H9 (cell line): ENCODE measurements around the gene SSTR5. TPM values are rescaled to one million over a fixed set of nuclear protein-coding genes. Genes with fewer than 3 reads are reported as not detected.

Source experiments
- DNase-seq: peaks from one replicate; pipeline ENCODE4 v3.0.0-alpha.2; 2017
- H2AFZ ChIP-seq: one replicate; pipeline ENCODE4 v1.6.1; 2013; ENCODE audit warnings: mild to moderate bottlenecking, low read length, control low read depth, moderate library complexity
- H2AK5ac ChIP-seq: 2 replicates; pipeline ENCODE4 v1.6.1; 2013; ENCODE audit warnings: low read length, control low read depth, mixed read lengths; ENCODE audit not compliant: insufficient read length
- H2BK120ac ChIP-seq: one replicate; pipeline ENCODE4 v1.6.1; 2013; ENCODE audit warnings: low read depth, mild to moderate bottlenecking, low read length, control low read depth, inconsistent platforms; ENCODE audit not compliant: poor library complexity, severe bottlenecking
- H2BK12ac ChIP-seq: 2 replicates; pipeline ENCODE4 v1.6.1; 2013; ENCODE audit warnings: low read length, control low read depth, mixed read lengths, low read depth; ENCODE audit not compliant: insufficient read length
- H2BK15ac ChIP-seq: 2 replicates; pipeline ENCODE4 v1.6.1; 2013; ENCODE audit warnings: low read depth, low read length, control low read depth
- H2BK20ac ChIP-seq: one replicate; pipeline ENCODE4 v1.6.1; 2013; ENCODE audit warnings: low read depth, mild to moderate bottlenecking, low read length, control low read depth, inconsistent platforms; ENCODE audit not compliant: poor library complexity, severe bottlenecking
- H2BK5ac ChIP-seq: 2 replicates; pipeline ENCODE4 v1.6.1; 2013; ENCODE audit warnings: low read length, control low read depth, mixed read lengths; ENCODE audit not compliant: insufficient read length
- H3K14ac ChIP-seq: 2 replicates; pipeline ENCODE4 v1.6.1; 2013; ENCODE audit warnings: low read length, control low read depth; ENCODE audit not compliant: insufficient read depth
- H3K18ac ChIP-seq: 2 replicates; pipeline ENCODE4 v1.6.1; 2013; ENCODE audit warnings: low read depth, mild to moderate bottlenecking, mixed read lengths, low read length, control low read depth; ENCODE audit not compliant: insufficient read length
- H3K23ac ChIP-seq: 2 replicates; pipeline ENCODE4 v1.6.1; 2013; ENCODE audit warnings: low read length, control low read depth, mixed read lengths, low read depth; ENCODE audit not compliant: insufficient read length
- H3K23me2 ChIP-seq: 2 replicates; pipeline ENCODE4 v1.6.1; 2013; ENCODE audit warnings: low read depth, mild to moderate bottlenecking, mixed read lengths, low read length, control low read depth; ENCODE audit not compliant: insufficient read length, poor library complexity, severe bottlenecking
- H3K27ac ChIP-seq: 2 replicates; pipeline ENCODE4 v1.5.1; 2013; ENCODE audit warnings: low read length, control low read depth, mixed read lengths, low read depth; ENCODE audit not compliant: insufficient read length
- H3K27me3 ChIP-seq: 2 replicates; pipeline ENCODE4 v1.6.1; 2013; ENCODE audit warnings: low read length, control low read depth, inconsistent platforms; ENCODE audit not compliant: insufficient read depth
- H3K4ac ChIP-seq: 2 replicates; pipeline ENCODE4 v1.6.1; 2013; ENCODE audit warnings: low read depth, mild to moderate bottlenecking, control low read depth, inconsistent platforms, low read length, moderate library complexity
- H3K4me1 ChIP-seq: 2 replicates; pipeline ENCODE4 v1.6.1; 2013; ENCODE audit warnings: low read length, control low read depth, inconsistent platforms; ENCODE audit not compliant: insufficient read depth
- H3K4me2 ChIP-seq: 2 replicates; pipeline ENCODE4 v1.6.1; 2013; ENCODE audit warnings: low read length, control low read depth, mixed read lengths; ENCODE audit not compliant: insufficient read length, insufficient read depth
- H3K56ac ChIP-seq: 2 replicates; pipeline ENCODE4 v1.6.1; 2013; ENCODE audit warnings: low read depth, mild to moderate bottlenecking, mixed read lengths, low read length, control low read depth; ENCODE audit not compliant: insufficient read length
- H3K79me1 ChIP-seq: 2 replicates; pipeline ENCODE4 v1.6.1; 2013; ENCODE audit warnings: low read depth, mild to moderate bottlenecking, moderate library complexity, low read length, control low read depth, inconsistent platforms; ENCODE audit not compliant: insufficient read depth, poor library complexity, severe bottlenecking
- H3K79me2 ChIP-seq: 2 replicates; pipeline ENCODE4 v1.6.1; 2013; ENCODE audit warnings: low read length, control low read depth, inconsistent platforms; ENCODE audit not compliant: insufficient read depth
- H3K9ac ChIP-seq: 2 replicates; pipeline ENCODE4 v1.6.1; 2013; ENCODE audit warnings: low read length, control low read depth, mixed read lengths; ENCODE audit not compliant: insufficient read length; ENCODE audit errors: extremely low read depth
- H3K9me3 ChIP-seq: one replicate; pipeline ENCODE4 v1.6.1; 2013; ENCODE audit warnings: low read depth, low read length, inconsistent platforms; ENCODE audit not compliant: control insufficient read depth
- H3T11ph ChIP-seq: one replicate; pipeline ENCODE4 v1.6.1; 2013; ENCODE audit warnings: mild to moderate bottlenecking, low read length, control low read depth, inconsistent platforms
- H4K20me1 ChIP-seq: one replicate; pipeline ENCODE4 v1.6.1; 2013; ENCODE audit not compliant: control insufficient read depth, insufficient read length, insufficient read depth
- H4K5ac ChIP-seq: 2 replicates; pipeline ENCODE4 v1.6.1; 2013; ENCODE audit warnings: low read depth, mild to moderate bottlenecking, mixed read lengths, low read length, control low read depth; ENCODE audit not compliant: insufficient read length
- H4K8ac ChIP-seq: replicated peaks from 2 replicates; pipeline ENCODE4 v1.6.1; 2013; ENCODE audit warnings: low read length, control low read depth, mixed read lengths, low read depth; ENCODE audit not compliant: insufficient read length
- H4K91ac ChIP-seq: 2 replicates; pipeline ENCODE4 v1.6.1; 2013; ENCODE audit warnings: low read depth, mild to moderate bottlenecking, moderate library complexity, mixed read lengths, low read length, control low read depth; ENCODE audit not compliant: insufficient read length
- H3K27ac Mint-ChIP-seq, 3 experiments: 2 replicates in 2 of 3; 3 replicates in 1 of 3; pipeline ENCODE4 v1.8.0; 2020 to 2021; ENCODE audit warnings: mixed read lengths in 3 of 3, mild to moderate bottlenecking in 1 of 3, moderate library complexity in 1 of 3
- H3K27me3 Mint-ChIP-seq: 2 replicates; pipeline ENCODE4 v1.8.0; 2021; ENCODE audit warnings: low read depth, mild to moderate bottlenecking, moderate library complexity, mixed read lengths
- H3K36me3 Mint-ChIP-seq, 3 experiments: 2 replicates in 2 of 3; 3 replicates in 1 of 3; pipeline ENCODE4 v1.8.0; 2020 to 2021; ENCODE audit warnings: low read depth in 3 of 3, mixed read lengths in 3 of 3; ENCODE audit not compliant: insufficient read depth in 1 of 3
- H3K4me1 Mint-ChIP-seq, 2 experiments: 2 replicates each; pipeline ENCODE4 v1.8.0; 2020; ENCODE audit warnings: mixed read lengths in 2 of 2
- H3K4me3 Mint-ChIP-seq, 2 experiments: 2 replicates in 1 of 2; 3 replicates in 1 of 2; pipeline ENCODE4 v1.8.0; 2020 to 2021; ENCODE audit warnings: mild to moderate bottlenecking in 2 of 2, mixed read lengths in 2 of 2, moderate library complexity in 1 of 2
- H3K9me3 Mint-ChIP-seq, 2 experiments: 2 replicates in 1 of 2; 3 replicates in 1 of 2; pipeline ENCODE4 v1.8.0; 2020; ENCODE audit warnings: mild to moderate bottlenecking in 2 of 2, mixed read lengths in 2 of 2, moderate library complexity in 1 of 2
- WGBS: extraction: QIAGEN DNeasy Blood & Tissue Kit; methylation state at CpG from one replicate; pipeline ENCODE4 v1.1.7; 2013; ENCODE audit warnings: missing lambda C conversion rate, low lambda C conversion rate, mixed read lengths; ENCODE audit not compliant: insufficient read length; ENCODE audit errors: extremely low coverage; 5-methylcytosine and 5-hydroxymethylcytosine counted together
- total RNA-seq: library from RNA; stranded (reverse); gene quantifications from 2 replicates; pipeline ENCODE4 v1.2.1, GENCODE V29; 2021
- TF ChIP-seq, protein P1 (sequence below): fragments of 200-600 bp; sonication (generic); conservative IDR thresholded peaks from 3 replicates; pipeline ENCODE4 v1.8.0; 2021; ENCODE audit warnings: antibody characterized with exemption, mild to moderate bottlenecking

SSTR5 gene
- total RNA-seq, 1 experiment from 2014 or later, result 0.22 TPM

DNA sequence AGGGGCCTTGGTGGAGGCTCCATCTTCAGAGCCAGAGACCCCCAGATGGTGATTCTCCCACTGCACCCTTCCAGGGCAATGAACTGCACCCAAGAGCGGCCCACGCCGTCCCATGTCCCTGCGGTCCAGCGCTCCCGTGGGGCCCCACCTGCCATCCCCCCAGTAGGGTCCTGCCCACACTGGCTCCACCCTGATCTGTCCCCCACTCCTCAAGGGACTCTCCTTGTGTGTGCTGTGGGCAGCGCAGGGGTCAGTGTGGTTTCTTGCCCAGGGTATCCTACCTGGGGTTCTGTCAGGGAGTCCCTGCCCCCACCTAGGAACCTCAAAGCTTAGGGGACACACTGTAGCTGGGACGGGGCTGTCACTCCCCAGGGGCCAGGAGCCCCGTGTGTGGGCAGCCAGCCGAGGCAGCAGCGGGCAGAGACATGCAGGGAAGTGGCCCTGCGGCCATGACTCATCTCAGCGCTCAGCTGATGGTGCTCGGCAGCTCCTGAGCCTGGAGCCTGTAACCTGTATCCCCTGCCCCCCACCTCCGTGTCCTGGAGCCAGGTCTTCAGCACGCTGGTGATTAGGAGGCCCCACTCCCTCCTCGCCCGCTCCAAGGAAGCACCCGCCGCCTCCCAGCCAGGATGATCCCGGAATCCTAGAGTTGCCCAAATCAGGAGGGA, 35.7 kb upstream of the SSTR5 start:
- Histone ChIP-seq H4K91ac (no peak overlapping the region), H3K23ac (no peak overlapping the region), H4K8ac (no peak overlapping the region), H3K27ac (no peak overlapping the region), H2BK120ac (no peak overlapping the region), H3K4ac (no peak overlapping the region), H4K5ac (no peak overlapping the region), H2AFZ (no peak overlapping the region), H3K14ac (no peak overlapping the region), H3K56ac (no peak overlapping the region), H2BK15ac (no peak overlapping the region), H3K4me1 (no peaks in the 10 kb centered on the region), H2BK12ac (no peak overlapping the region), H3T11ph (no peak overlapping the region), H3K9ac (no peak overlapping the region), H4K20me1 (no peaks in the 10 kb centered on the region), H3K18ac (no peak overlapping the region), H2BK20ac (no peak overlapping the region), H3K79me1 (no peaks in the 10 kb centered on the region), H3K4me2 (no peak overlapping the region), H3K27me3 (no peaks in the 10 kb centered on the region), H2AK5ac (no peak overlapping the region), H3K23me2 (peaks cover 7% of the 10 kb centered on the region), H3K79me2 (no peaks in the 10 kb centered on the region), H3K9me3 (no peaks in the 10 kb centered on the region), H2BK5ac (no peak overlapping the region)
- TF ChIP-seq, protein P1, sequence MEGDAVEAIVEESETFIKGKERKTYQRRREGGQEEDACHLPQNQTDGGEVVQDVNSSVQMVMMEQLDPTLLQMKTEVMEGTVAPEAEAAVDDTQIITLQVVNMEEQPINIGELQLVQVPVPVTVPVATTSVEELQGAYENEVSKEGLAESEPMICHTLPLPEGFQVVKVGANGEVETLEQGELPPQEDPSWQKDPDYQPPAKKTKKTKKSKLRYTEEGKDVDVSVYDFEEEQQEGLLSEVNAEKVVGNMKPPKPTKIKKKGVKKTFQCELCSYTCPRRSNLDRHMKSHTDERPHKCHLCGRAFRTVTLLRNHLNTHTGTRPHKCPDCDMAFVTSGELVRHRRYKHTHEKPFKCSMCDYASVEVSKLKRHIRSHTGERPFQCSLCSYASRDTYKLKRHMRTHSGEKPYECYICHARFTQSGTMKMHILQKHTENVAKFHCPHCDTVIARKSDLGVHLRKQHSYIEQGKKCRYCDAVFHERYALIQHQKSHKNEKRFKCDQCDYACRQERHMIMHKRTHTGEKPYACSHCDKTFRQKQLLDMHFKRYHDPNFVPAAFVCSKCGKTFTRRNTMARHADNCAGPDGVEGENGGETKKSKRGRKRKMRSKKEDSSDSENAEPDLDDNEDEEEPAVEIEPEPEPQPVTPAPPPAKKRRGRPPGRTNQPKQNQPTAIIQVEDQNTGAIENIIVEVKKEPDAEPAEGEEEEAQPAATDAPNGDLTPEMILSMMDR, result no peak
- Mint-ChIP-seq H3K27ac (no peak overlapping the region), H3K9me3 (peaks cover 4% of the 10 kb centered on the region in 2 experiments; a peak in 4 of 5 replicates), H3K36me3 (0 out of 7 replicates have a peak, but pooled peaks cover 0 to 4% (median 0%) of the 10 kb centered on the region in 3 experiments), H3K27me3 (peaks cover 1% of the 10 kb centered on the region), H3K4me1 (no peaks in the 10 kb centered on the region), H3K4me3 (no peak overlapping the region)
- no peak for DNase-seq
- WGBS, result no CpG with 5 or more reads among the region's 21 CpGs
